Aorta (tissue), 5 donors: ENCODE measurements around the gene HMGXB3. TPM values are rescaled to one million over a fixed set of nuclear protein-coding genes. Genes with fewer than 3 reads are reported as not detected.

Experiments
- ATAC-seq: fragments of 200-7000 bp; cut with Tn5 transposase; one replicate; pipeline ENCODE4 v1.9.1; 2022; ENCODE audit warnings: moderate library complexity; ENCODE audit not compliant: low FRiP score
- DNase-seq, 2 donors: peaks; one replicate each; pipeline ENCODE4 v3.0.0-alpha.2; 2020
- H3K27ac ChIP-seq, 2 donors: one replicate each; pipeline ENCODE4 v1.5.1; 2013; ENCODE audit warnings: low read length in 2 of 2, mild to moderate bottlenecking in 2 of 2, moderate library complexity in 2 of 2, control low read depth in 1 of 2, inconsistent platforms in 1 of 2, low read depth in 1 of 2
- H3K27me3 ChIP-seq, 2 donors: one replicate each; pipeline ENCODE4 v1.6.1; 2013; ENCODE audit warnings: control low read depth in 1 of 2, low read length in 1 of 2, mild to moderate bottlenecking in 1 of 2, moderate library complexity in 1 of 2; ENCODE audit not compliant: insufficient read depth in 2 of 2, control insufficient read depth in 1 of 2
- H3K36me3 ChIP-seq, 2 donors: one replicate each; pipeline ENCODE4 v1.6.1; 2013; ENCODE audit warnings: control low read depth in 1 of 2, low read length in 1 of 2, mild to moderate bottlenecking in 1 of 2; ENCODE audit not compliant: insufficient read depth in 2 of 2, control insufficient read depth in 1 of 2
- H3K4me1 ChIP-seq, 2 donors: one replicate each; pipeline ENCODE4 v1.6.1; 2013; ENCODE audit warnings: low read length in 2 of 2, control low read depth in 1 of 2, mild to moderate bottlenecking in 1 of 2, moderate library complexity in 1 of 2; ENCODE audit not compliant: insufficient read depth in 2 of 2, control insufficient read depth in 1 of 2
- H3K4me3 ChIP-seq, 2 donors: one replicate each; pipeline ENCODE4 v1.5.1; 2013; ENCODE audit warnings: low read length in 2 of 2, control low read depth in 1 of 2, mild to moderate bottlenecking in 1 of 2
- H3K9me3 ChIP-seq: one replicate; pipeline ENCODE4 v1.6.1; 2013; ENCODE audit warnings: mild to moderate bottlenecking, low read length; ENCODE audit not compliant: control insufficient read depth
- WGBS, 2 donors: extraction: QIAGEN DNeasy Blood & Tissue Kit; methylation state at CpG; one replicate each; pipeline ENCODE4 v1.1.7; 2013; 5-methylcytosine and 5-hydroxymethylcytosine counted together
- intact Hi-C, 2 donors: fragments of 100-400 bp; cut with DNase I; formaldehyde crosslinking; loops; one replicate each; pipeline versions ENCODE4 v1.14.2 to v1.15.0; 2022
- polyA plus RNA-seq, 2 donors: library from polyadenylated mRNA; stranded (reverse); fragments of 200-250 nt; gene quantifications; one replicate each; pipeline ENCODE4 v1.2.3, GENCODE V29; 2013
- total RNA-seq, 2 donors: library from RNA; stranded (reverse); fragmentation: NEBNext Ultra II Directional; extraction: Animal tissue kit (Norgen Biotek cat#: 25700); gene quantifications; one replicate each; pipeline ENCODE4 v1.2.1, GENCODE V29; 2021
- donor health status: healthy with polysubstance abuse.
- donor health status: Bipolar disorder and iron deficiency.
- donor health status: DM: no; HTN: no; CAD: no.
- donor health status: DM: no; HTN: no; CAD: no.
- donor health status: DM: yes; HTN: yes; CAD: no.

Gene HMGXB3
- total and polyA plus RNA-seq, 4 donors, result 2.3 to 31.0 (median 22.0) TPM

- Histone ChIP-seq H3K4me3 (no peak overlapping the region), H3K4me1 (no peaks in the 10 kb centered on the region), H3K36me3 (peaks cover 12 to 16% of the 10 kb centered on the region in 2 donors), H3K27me3 (no peaks in the 10 kb centered on the region), H3K9me3 (no peaks in the 10 kb centered on the region), H3K27ac (no peak overlapping the region)
- no peak for DNase-seq
- intact Hi-C loops, result no loop called here
- 77 to 79% methylated on average over 7 of the region's 7 CpGs for WGBS, 2 donors
- no peak for ATAC-seq
These were observed 34.8 kb downstream of the HMGXB3 start for GRCh38 chr5:150035139-150035895.

GRCh38 chr5:150036513-150036912 is 36.0 kb downstream of the HMGXB3 start:
- ATAC-seq (peak; percentile 75), DNase-seq (no peak)
- no peaks in the 10 kb centered on the region for H3K4me1 ChIP-seq
- peaks cover 15 to 25% of the 10 kb centered on the region in 2 donors for H3K36me3 ChIP-seq
- H3K27ac ChIP-seq, result no peak overlapping the region
- H3K9me3 ChIP-seq, result no peaks in the 10 kb centered on the region
- 70 to 80% methylated on average over 9 of the region's 9 CpGs for WGBS, 2 donors
- no peaks in the 10 kb centered on the region for H3K27me3 ChIP-seq
- H3K4me3 ChIP-seq, result no peak overlapping the region
- intact Hi-C loops, result no loop called here

- no peak overlapping the region for H3K27ac ChIP-seq
- H3K4me3 ChIP-seq, result no peak overlapping the region
- no peaks in the 10 kb centered on the region for H3K4me1 ChIP-seq
- no peaks in the 10 kb centered on the region for H3K9me3 ChIP-seq
- no peak for DNase-seq
- no peaks in the 10 kb centered on the region for H3K27me3 ChIP-seq
- ATAC-seq, result no peak
- WGBS, 2 donors, result 49 to 68% methylated on average over 2 of the region's 2 CpGs
- intact Hi-C loops, result no loop called here
- H3K36me3 ChIP-seq, result peaks cover 15 to 26% of the 10 kb centered on the region in 2 donors
These were observed 38.0 kb downstream of the HMGXB3 start for GRCh38 chr5:150038547-150038946.

- no peak overlapping the region for H3K27ac ChIP-seq
- no peak for DNase-seq
These were observed 41.9 kb downstream of the HMGXB3 start for GRCh38 chr5:150042459-150042858.

GRCh38 chr5:150043657-150044328 is 43.3 kb downstream of the HMGXB3 start:
- 47 to 49% methylated on average over 4 of the region's 4 CpGs for WGBS, 2 donors
- DNase-seq, result no peak

More at GRCh38 chr5:150042459-150042858, 41.9 kb downstream of the HMGXB3 start:
- Histone ChIP-seq H3K36me3 (peaks cover 20 to 24% of the 10 kb centered on the region in 2 donors), H3K9me3 (no peaks in the 10 kb centered on the region), H3K4me3 (no peak overlapping the region), H3K27me3 (no peaks in the 10 kb centered on the region), H3K4me1 (no peaks in the 10 kb centered on the region)
- ATAC-seq, result no peak
- 44 to 57% methylated on average over 3 of the region's 3 CpGs for WGBS, 2 donors
- intact Hi-C loops, result no loop called here

GRCh38 chr5:150044329-150044681 is 43.8 kb downstream of the HMGXB3 start:
- H3K4me1 ChIP-seq, result no peaks in the 10 kb centered on the region
- H3K36me3 ChIP-seq, result peaks cover 23% of the 10 kb centered on the region in 2 donors

More at GRCh38 chr5:150043657-150044328, 43.3 kb downstream of the HMGXB3 start:
- Histone ChIP-seq H3K36me3 (peaks cover 22 to 23% of the 10 kb centered on the region in 2 donors), H3K4me1 (no peaks in the 10 kb centered on the region), H3K9me3 (no peaks in the 10 kb centered on the region), H3K27ac (peak overlapping the region in 1 of 2 donors; percentile 8), H3K4me3 (no peak overlapping the region), H3K27me3 (no peaks in the 10 kb centered on the region)
- intact Hi-C loops, result no loop called here
- ATAC-seq, result no peak

GRCh38 chr5:150044712-150045111 is 44.2 kb downstream of the HMGXB3 start:
- ATAC-seq (no peak), DNase-seq (no peak)
- intact Hi-C loops, result no loop called here
- Histone ChIP-seq H3K27me3 (no peaks in the 10 kb centered on the region), H3K27ac (no peak overlapping the region), H3K4me1 (no peaks in the 10 kb centered on the region), H3K36me3 (peaks cover 23 to 25% of the 10 kb centered on the region in 2 donors), H3K9me3 (no peaks in the 10 kb centered on the region), H3K4me3 (no peak overlapping the region)
- WGBS, 2 donors, result 62 to 66% methylated on average over 7 of the region's 7 CpGs

More at GRCh38 chr5:150044329-150044681, 43.8 kb downstream of the HMGXB3 start:
- Histone ChIP-seq H3K4me3 (no peak overlapping the region), H3K9me3 (no peaks in the 10 kb centered on the region), H3K27ac (peak overlapping the region in 1 of 2 donors; percentile 8), H3K27me3 (no peaks in the 10 kb centered on the region)
- DNase-seq (no peak), ATAC-seq (no peak)
- intact Hi-C loops, result no loop called here

GRCh38 chr5:150045549-150045948 is 45.0 kb downstream of the HMGXB3 start:
- DNase-seq, result no peak
- H3K27me3 ChIP-seq, result no peaks in the 10 kb centered on the region
- ATAC-seq, result no peak
- peaks cover 22 to 24% of the 10 kb centered on the region in 2 donors for H3K36me3 ChIP-seq
- no peak overlapping the region for H3K4me3 ChIP-seq
- no peak overlapping the region for H3K27ac ChIP-seq
- intact Hi-C loops, result no loop called here
- H3K4me1 ChIP-seq, result no peaks in the 10 kb centered on the region
- 88 to 89% methylated on average over 6 of the region's 6 CpGs for WGBS, 2 donors
- H3K9me3 ChIP-seq, result no peaks in the 10 kb centered on the region

- no peak for ATAC-seq
- H3K9me3 ChIP-seq, result no peaks in the 10 kb centered on the region
- 95 to 97% methylated on average over 6 of the region's 6 CpGs for WGBS, 2 donors
- intact Hi-C loops, result no loop called here
- DNase-seq, result no peak
- peaks cover 20 to 21% of the 10 kb centered on the region in 2 donors for H3K36me3 ChIP-seq
- H3K27me3 ChIP-seq, result no peaks in the 10 kb centered on the region
- H3K4me3 ChIP-seq, result no peak overlapping the region
- no peaks in the 10 kb centered on the region for H3K4me1 ChIP-seq
- no peak overlapping the region for H3K27ac ChIP-seq
These were observed 45.5 kb downstream of the HMGXB3 start for GRCh38 chr5:150046031-150046430.
